ENCODE measurements around the gene HS3ST5.
"Not testable (repeated sequence)": the region's sequence is repeated elsewhere in the genome, so short reads cannot be mapped to it uniquely, and the experiment has no call there.

The HS3ST5 gene

GRCh38 chr6:114090626-114091025 lies 252.2 kb downstream of the HS3ST5 start:
- DNase-seq (ENCODE audit: low spot score): no peak

- no peak for DNase-seq (ENCODE audit: low spot score)
Measured at GRCh38 chr6:114087496-114087895, 255.3 kb downstream of the HS3ST5 start.

GRCh38 chr6:114085211-114085610 lies 257.6 kb downstream of the HS3ST5 start:
- DNase-seq (ENCODE audit: low spot score): no peak

GRCh38 chr6:114084327-114084890 lies 258.4 kb downstream of the HS3ST5 start:
- DNase-seq (ENCODE audit: low spot score): no peak

GRCh38 chr6:114083251-114083650 lies 259.6 kb downstream of the HS3ST5 start:
- no peak for DNase-seq (ENCODE audit: low spot score)

- no peak for DNase-seq (ENCODE audit: low spot score)
Measured at GRCh38 chr6:114081730-114082129, 261.1 kb downstream of the HS3ST5 start.

GRCh38 chr6:114080891-114081510 lies 261.8 kb downstream of the HS3ST5 start:
- no peak for DNase-seq (ENCODE audit: low spot score)

- not testable (repeated sequence) for DNase-seq (ENCODE audit: low spot score)
Measured at GRCh38 chr6:114080410-114080809, 262.4 kb downstream of the HS3ST5 start.

GRCh38 chr6:114075777-114076176 lies 267.0 kb downstream of the HS3ST5 start:
- DNase-seq (ENCODE audit: low spot score): no peak

GRCh38 chr6:114075300-114075699 lies 267.5 kb downstream of the HS3ST5 start:
- no peak for DNase-seq (ENCODE audit: low spot score)

- DNase-seq (ENCODE audit: low spot score): no peak
Measured at GRCh38 chr6:114068771-114069170, 274.1 kb downstream of the HS3ST5 start.

- DNase-seq (ENCODE audit: low spot score): no peak
Measured at GRCh38 chr6:114068116-114068515, 274.7 kb downstream of the HS3ST5 start.

GRCh38 chr6:114064862-114065261 lies 278.0 kb downstream of the HS3ST5 start:
- DNase-seq (ENCODE audit: low spot score): no peak

- no peak for DNase-seq (ENCODE audit: low spot score)
Measured at GRCh38 chr6:114063956-114064355, 278.9 kb downstream of the HS3ST5 start.

- DNase-seq (ENCODE audit: low spot score): no peak
Measured at GRCh38 chr6:114062199-114062598, 280.6 kb downstream of the HS3ST5 start.

GRCh38 chr6:114061741-114062140 lies 281.1 kb downstream of the HS3ST5 start:
- DNase-seq (ENCODE audit: low spot score): no peak

- no peak for DNase-seq (ENCODE audit: low spot score)
Measured at GRCh38 chr6:114061116-114061515, 281.7 kb downstream of the HS3ST5 start.

- no peak for DNase-seq (ENCODE audit: low spot score)
Measured at GRCh38 chr6:114058435-114058834, 284.4 kb downstream of the HS3ST5 start.

GRCh38 chr6:114055763-114056162 lies 287.1 kb downstream of the HS3ST5 start:
- no peak for DNase-seq (ENCODE audit: low spot score)

GRCh38 chr6:114055349-114055748 lies 287.5 kb downstream of the HS3ST5 start:
- no peak for DNase-seq (ENCODE audit: low spot score)

GRCh38 chr6:114053791-114054190 lies 289.0 kb downstream of the HS3ST5 start:
- DNase-seq (ENCODE audit: low spot score): no peak

- no peak for DNase-seq (ENCODE audit: low spot score)
Measured at GRCh38 chr6:114052141-114052540, 290.7 kb downstream of the HS3ST5 start.

GRCh38 chr6:114051031-114051430 lies 291.8 kb downstream of the HS3ST5 start:
- no peak for DNase-seq (ENCODE audit: low spot score)

- no peak for DNase-seq (ENCODE audit: low spot score)
Measured at GRCh38 chr6:114049367-114049966, 293.4 kb downstream of the HS3ST5 start.

Data from NAMALWA (cell line).